GM13976 (cell line): Measurements from ENCODE around the gene DUSP12.
A peak's percentile ranks its signal among the peaks of the same experiment; 100 is the strongest.

Experiments
- DNase-seq: peaks from one replicate; pipeline ENCODE4 v3.0.0; 2012; ENCODE audit warnings: low spot score
- CTCF ChIP-seq: IDR thresholded peaks from 2 replicates; pipeline ENCODE4 v1.5.1; 2012; ENCODE audit warnings: borderline replicate concordance, mild to moderate bottlenecking; ENCODE audit not compliant: insufficient read depth; ENCODE audit errors: extremely low read depth, missing control alignments, control extremely low read depth
- in situ Hi-C: fragments of 300-500 bp; cut with MboI; formaldehyde crosslinking; loops from one replicate; pipeline ENCODE4 v1.12.0; 2022; ENCODE audit warnings: low sequenced_read_pairs, mixed read lengths, inconsistent platforms; ENCODE audit not compliant: unreplicated experiment

DUSP12 gene

GRCh38 chr1:161749509-161750407, at the start of gene DUSP12:
Gene DUSP12, plus strand, starts transcription at chr1:161749786. Its CDS starts 16 bp downstream, at chr1:161749802.
- TF ChIP-seq CTCF: peak; percentile 53
- in situ Hi-C loops: loop anchor here (10.0 to 25.0 kb wide), 2 partner anchors 112 to 265 kb away; partner anchors contain the start of gene FCGR3B
- peak; percentile 90 for DNase-seq

GRCh38 chr1:161702250-161702649, 47.3 kb upstream of the DUSP12 start:
- in situ Hi-C loops: no loop called here
- DNase-seq: no peak
- TF ChIP-seq CTCF: no peak

- DNase-seq: no peak
- TF ChIP-seq CTCF: no peak
- in situ Hi-C loops: no loop called here
Measured at GRCh38 chr1:161705537-161705936, 44.0 kb upstream of the DUSP12 start.

DNA sequence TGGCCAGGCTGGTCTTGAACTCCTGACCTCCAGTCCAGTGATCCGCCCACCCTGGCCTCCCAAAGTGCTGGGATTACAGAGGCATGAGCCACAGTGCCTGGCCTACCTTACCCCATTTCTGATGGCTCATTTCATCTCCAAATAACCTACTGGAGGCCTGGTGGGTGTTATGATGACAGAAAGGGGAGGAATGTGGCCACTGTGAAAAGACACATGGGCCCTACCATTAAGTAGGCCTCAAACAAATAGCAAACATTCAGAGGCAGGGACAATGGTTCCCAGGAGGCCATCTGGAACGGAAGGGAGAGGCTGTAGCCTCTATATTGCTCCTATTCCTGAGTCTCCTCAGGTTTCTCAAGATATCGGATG, 43.5 kb upstream of the DUSP12 start:
- DNase-seq: no peak
- in situ Hi-C loops: no loop called here
- no peak for TF ChIP-seq CTCF

GRCh38 chr1:161706482-161707347, 42.9 kb upstream of the DUSP12 start, which contains the start of gene FCRLA:
Gene FCRLA, plus strand, starts transcription at chr1:161707229. Its CDS starts 36 bp downstream, at chr1:161707265.
- peak; percentile 60 for DNase-seq
- in situ Hi-C loops: no loop called here
- no peak for TF ChIP-seq CTCF

DNA sequence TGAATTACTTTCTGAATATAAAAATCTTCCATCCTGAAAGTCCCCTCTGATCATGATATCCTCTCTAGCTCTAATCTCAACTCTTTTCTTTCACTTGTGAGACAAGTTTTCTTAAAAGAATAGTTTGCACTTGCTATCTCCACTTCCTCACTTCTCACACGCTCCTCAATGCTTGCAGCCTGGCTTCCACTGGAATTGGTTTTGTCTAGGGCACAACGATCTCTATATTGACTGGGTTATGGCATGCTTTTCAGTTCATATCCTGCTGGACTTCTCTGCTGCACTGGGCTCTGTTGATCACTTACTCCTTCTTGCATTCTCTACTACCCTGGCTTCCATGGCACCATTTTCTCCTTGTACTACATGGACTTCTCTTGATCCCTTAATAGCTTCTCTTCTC, 42.1 kb upstream of the DUSP12 start:
- DNase-seq: no peak
- TF ChIP-seq CTCF: no peak
- in situ Hi-C loops: no loop called here
